Suprapubic skin (tissue), 4 donors: ENCODE results near the gene MYH3. TPM values are rescaled to one million over a fixed set of nuclear protein-coding genes. Genes with fewer than 3 reads are reported as not detected.

Source experiments
- DNase-seq, 2 donors: peaks; one replicate each; pipeline ENCODE4 v3.0.0-alpha.2; 2019; ENCODE audit warnings: low spot score in 2 of 2
- H3K27ac ChIP-seq: fragments of 200-600 bp; sonication (generic); one replicate; pipeline ENCODE4 v1.5.1; 2019
- H3K27me3 ChIP-seq: fragments of 200-600 bp; sonication (generic); one replicate; pipeline ENCODE4 v1.5.1; 2019
- H3K36me3 ChIP-seq: fragments of 200-600 bp; sonication (generic); one replicate; pipeline ENCODE4 v1.5.1; 2019
- H3K4me1 ChIP-seq: fragments of 200-600 bp; sonication (generic); one replicate; pipeline ENCODE4 v1.5.1; 2019
- H3K4me3 ChIP-seq: fragments of 200-600 bp; sonication (generic); one replicate; pipeline ENCODE4 v1.5.1; 2019; ENCODE audit warnings: mild to moderate bottlenecking
- H3K9me3 ChIP-seq: fragments of 200-600 bp; sonication (generic); one replicate; pipeline ENCODE4 v1.5.1; 2019
- CTCF ChIP-seq, 2 donors: fragments of 200-600 bp in 1 of 2; fragments of 450-650 bp in 1 of 2; sonication (generic) in 1 of 2; IDR thresholded peaks; one replicate each; pipeline ENCODE4 v1.5.1; 2016 to 2019; ENCODE audit warnings: antibody characterized with exemption in 2 of 2, mild to moderate bottlenecking in 1 of 2, moderate library complexity in 1 of 2
- EP300 ChIP-seq: sonication (generic); formaldehyde crosslinking; IDR thresholded peaks from one replicate; pipeline ENCODE4 v1.6.1; 2017; ENCODE audit warnings: antibody characterized with exemption
- POLR2A ChIP-seq, 2 donors: fragments of 450-650 bp; IDR thresholded peaks; one replicate each; pipeline ENCODE4 v1.6.1; 2017; ENCODE audit warnings: antibody characterized with exemption in 2 of 2, mild to moderate bottlenecking in 2 of 2, moderate library complexity in 2 of 2
- POLR2AphosphoS5 ChIP-seq, 3 donors: sonication (generic); formaldehyde crosslinking; IDR thresholded peaks; one replicate each; pipeline ENCODE4 v1.6.1; 2017; ENCODE audit warnings: antibody characterized with exemption in 3 of 3
- WGBS: methylation state at CpG from one replicate; pipeline ENCODE4 v1.1.5; 2018; 5-methylcytosine and 5-hydroxymethylcytosine counted together
- total RNA-seq, 4 donors: library from RNA; depleted of rRNA; stranded (reverse); fragments of >200 nt; gene quantifications; one replicate each; pipeline ENCODE4 v1.1.0, GENCODE V29; 2016

MYH3 gene
- total RNA-seq, 4 donors from 2014 or later = 0.89 to 6.5 (median 1.1) TPM

- Histone ChIP-seq H3K4me1 (no peaks in the 10 kb centered on the region), H3K4me3 (no peak overlapping the region)
Measured at GRCh38 chr17:10583834-10584233, 73.3 kb downstream of the MYH3 start.

GRCh38 chr17:10579270-10579669 lies 77.8 kb downstream of the MYH3 start:
- no peaks in the 10 kb centered on the region for H3K4me1 ChIP-seq
- H3K9me3 ChIP-seq = no peaks in the 10 kb centered on the region
- 23% methylated on average over 2 of the region's 2 CpGs for WGBS
- no peak overlapping the region for H3K27ac ChIP-seq
- no peak for DNase-seq
- H3K27me3 ChIP-seq = peaks cover 7% of the 10 kb centered on the region
- TF ChIP-seq POLR2A (IDR thresholded peaks at IDR 0.05) (no peak), EP300 (no peak), POLR2AphosphoS5 (IDR thresholded peaks at IDR 0.05) (no peak), CTCF (IDR thresholded peaks at IDR 0.05) (no peak)
- no peak overlapping the region for H3K4me3 ChIP-seq
- H3K36me3 ChIP-seq = no peaks in the 10 kb centered on the region

More at GRCh38 chr17:10583834-10584233, 73.3 kb downstream of the MYH3 start:
- Histone ChIP-seq H3K36me3 (no peaks in the 10 kb centered on the region), H3K27me3 (peaks cover 7% of the 10 kb centered on the region), H3K9me3 (no peaks in the 10 kb centered on the region), H3K27ac (no peak overlapping the region)
- TF ChIP-seq POLR2AphosphoS5 (IDR thresholded peaks at IDR 0.05) = no peak
- TF ChIP-seq EP300 = no peak
- TF ChIP-seq CTCF (IDR thresholded peaks at IDR 0.05) = no peak
- TF ChIP-seq POLR2A (IDR thresholded peaks at IDR 0.05) = no peak
- 45% methylated on average over 4 of the region's 4 CpGs for WGBS
- DNase-seq = no peak

Other genes starting within 250 kb of the MYH3 start
- gene MYH8, start 235.4 kb downstream of the MYH3 start, total RNA-seq = not detected
- gene MYH4, start 187.8 kb downstream of the MYH3 start, total RNA-seq = not detected
- not detected for gene MYH1, start 138.8 kb downstream of the MYH3 start, total RNA-seq
- gene MYH2, start 107.7 kb downstream of the MYH3 start, total RNA-seq = not detected
- 10 to 100 TPM; 11.9 to 34.2 (median 14.1) TPM for gene SCO1, start 40.2 kb upstream of the MYH3 start, total RNA-seq
- gene ADPRM, start 40.3 kb upstream of the MYH3 start, total RNA-seq = 10 to 100 TPM in 3 of 4 donors, 1 to 10 TPM in 1; 8.8 to 22.4 (median 10.6) TPM
- gene TMEM220, start 72.7 kb upstream of the MYH3 start, total RNA-seq = 10 to 100 TPM in 2 of 4 donors, 1 to 10 TPM in 2; 4.5 to 12.1 (median 9.4) TPM
- 1 to 10 TPM in 2 of 4 donors, not detected in 2; 2.0 to 8.9 TPM for gene TMEM238L, start 146.8 kb upstream of the MYH3 start, total RNA-seq
- under 1 TPM in 2 of 4 donors, not detected in 2; 0.68 to 0.91 TPM for gene PIRT, start 180.8 kb upstream of the MYH3 start, total RNA-seq